ENCODE data around the gene KDM5A. TPM values are rescaled to one million over a fixed set of nuclear protein-coding genes. Genes with fewer than 3 reads are reported as not detected.

The KDM5A gene
- total and polyA plus RNA-seq, 2 experiments from 2014 or later = 47.1 to 48.3 TPM

DNA sequence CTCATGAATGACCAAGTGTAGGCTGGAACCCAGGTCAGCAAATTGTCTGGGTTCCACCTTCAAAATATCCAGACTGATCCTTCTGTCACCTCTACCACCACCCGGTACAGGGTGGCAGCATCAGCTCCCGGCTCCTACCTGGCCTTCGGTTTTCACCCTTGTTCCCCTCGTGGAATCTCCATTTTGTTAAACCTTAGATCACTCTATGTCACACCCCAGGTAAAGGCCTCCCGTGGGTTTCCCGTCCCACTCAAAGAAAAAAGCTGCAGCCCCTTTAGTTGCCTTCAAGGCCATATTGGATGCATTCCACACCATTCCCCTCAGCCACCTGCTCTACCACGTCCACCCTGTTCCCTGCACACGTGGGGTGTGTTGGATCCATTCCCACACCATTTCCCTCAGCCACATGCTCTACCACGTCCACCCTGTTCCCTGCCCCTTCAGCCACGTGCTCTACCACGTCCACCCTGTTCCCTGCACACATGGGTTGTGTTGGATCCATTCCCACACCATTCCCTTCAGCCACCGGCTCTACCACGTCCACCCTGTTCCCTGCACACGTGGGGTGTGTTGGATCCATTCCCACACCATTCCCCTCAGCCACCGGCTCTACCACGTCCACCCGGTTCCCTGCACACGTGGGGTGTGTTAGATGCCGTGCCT, 150.3 kb downstream of the KDM5A start:
- ATAC-seq = no peak
- H3K4me3 ChIP-seq = no peak overlapping the region
- H3K36me3 ChIP-seq (ENCODE audit: insufficient read depth) = no peaks in the 10 kb centered on the region
- H4K20me1 ChIP-seq (replicated peaks; ENCODE audit: insufficient read depth) = no peaks in the 10 kb centered on the region
- H2AFZ ChIP-seq = no peak overlapping the region
- Mint-ChIP-seq H3K27me3 (ENCODE audit: insufficient read depth, low read depth, poor library complexity) (peaks cover 6% of the 10 kb centered on the region), H3K27ac (no peak overlapping the region), H3K9me3 (peaks cover 30% of the 10 kb centered on the region), H3K4me3 (no peak overlapping the region), H3K36me3 (ENCODE audit: low read depth) (peaks cover 13% of the 10 kb centered on the region), H3K4me1 (no peaks in the 10 kb centered on the region)
- H3K4me1 ChIP-seq (ENCODE audit: insufficient read depth) = no peaks in the 10 kb centered on the region
- no peaks in the 10 kb centered on the region for H3F3A ChIP-seq (replicated peaks; ENCODE audit: low read depth)
- TF ChIP-seq JUNB (IDR thresholded peaks at IDR 0.05; ENCODE audit: unreplicated experiment) (no peak), CREB1 (CRISPR knock-in tag; IDR thresholded peaks at IDR 0.05; ENCODE audit: low read depth) (no peak), EZH2phosphoT487 (IDR thresholded peaks at IDR 0.05; ENCODE audit: unreplicated experiment) (no peak), ZNF331 (CRISPR knock-in tag; IDR thresholded peaks at IDR 0.05; ENCODE audit: low read depth) (no peak), NANOG (IDR thresholded peaks at IDR 0.05; ENCODE audit: borderline replicate concordance) (no peak)
- TF ChIP-seq, protein P1, sequence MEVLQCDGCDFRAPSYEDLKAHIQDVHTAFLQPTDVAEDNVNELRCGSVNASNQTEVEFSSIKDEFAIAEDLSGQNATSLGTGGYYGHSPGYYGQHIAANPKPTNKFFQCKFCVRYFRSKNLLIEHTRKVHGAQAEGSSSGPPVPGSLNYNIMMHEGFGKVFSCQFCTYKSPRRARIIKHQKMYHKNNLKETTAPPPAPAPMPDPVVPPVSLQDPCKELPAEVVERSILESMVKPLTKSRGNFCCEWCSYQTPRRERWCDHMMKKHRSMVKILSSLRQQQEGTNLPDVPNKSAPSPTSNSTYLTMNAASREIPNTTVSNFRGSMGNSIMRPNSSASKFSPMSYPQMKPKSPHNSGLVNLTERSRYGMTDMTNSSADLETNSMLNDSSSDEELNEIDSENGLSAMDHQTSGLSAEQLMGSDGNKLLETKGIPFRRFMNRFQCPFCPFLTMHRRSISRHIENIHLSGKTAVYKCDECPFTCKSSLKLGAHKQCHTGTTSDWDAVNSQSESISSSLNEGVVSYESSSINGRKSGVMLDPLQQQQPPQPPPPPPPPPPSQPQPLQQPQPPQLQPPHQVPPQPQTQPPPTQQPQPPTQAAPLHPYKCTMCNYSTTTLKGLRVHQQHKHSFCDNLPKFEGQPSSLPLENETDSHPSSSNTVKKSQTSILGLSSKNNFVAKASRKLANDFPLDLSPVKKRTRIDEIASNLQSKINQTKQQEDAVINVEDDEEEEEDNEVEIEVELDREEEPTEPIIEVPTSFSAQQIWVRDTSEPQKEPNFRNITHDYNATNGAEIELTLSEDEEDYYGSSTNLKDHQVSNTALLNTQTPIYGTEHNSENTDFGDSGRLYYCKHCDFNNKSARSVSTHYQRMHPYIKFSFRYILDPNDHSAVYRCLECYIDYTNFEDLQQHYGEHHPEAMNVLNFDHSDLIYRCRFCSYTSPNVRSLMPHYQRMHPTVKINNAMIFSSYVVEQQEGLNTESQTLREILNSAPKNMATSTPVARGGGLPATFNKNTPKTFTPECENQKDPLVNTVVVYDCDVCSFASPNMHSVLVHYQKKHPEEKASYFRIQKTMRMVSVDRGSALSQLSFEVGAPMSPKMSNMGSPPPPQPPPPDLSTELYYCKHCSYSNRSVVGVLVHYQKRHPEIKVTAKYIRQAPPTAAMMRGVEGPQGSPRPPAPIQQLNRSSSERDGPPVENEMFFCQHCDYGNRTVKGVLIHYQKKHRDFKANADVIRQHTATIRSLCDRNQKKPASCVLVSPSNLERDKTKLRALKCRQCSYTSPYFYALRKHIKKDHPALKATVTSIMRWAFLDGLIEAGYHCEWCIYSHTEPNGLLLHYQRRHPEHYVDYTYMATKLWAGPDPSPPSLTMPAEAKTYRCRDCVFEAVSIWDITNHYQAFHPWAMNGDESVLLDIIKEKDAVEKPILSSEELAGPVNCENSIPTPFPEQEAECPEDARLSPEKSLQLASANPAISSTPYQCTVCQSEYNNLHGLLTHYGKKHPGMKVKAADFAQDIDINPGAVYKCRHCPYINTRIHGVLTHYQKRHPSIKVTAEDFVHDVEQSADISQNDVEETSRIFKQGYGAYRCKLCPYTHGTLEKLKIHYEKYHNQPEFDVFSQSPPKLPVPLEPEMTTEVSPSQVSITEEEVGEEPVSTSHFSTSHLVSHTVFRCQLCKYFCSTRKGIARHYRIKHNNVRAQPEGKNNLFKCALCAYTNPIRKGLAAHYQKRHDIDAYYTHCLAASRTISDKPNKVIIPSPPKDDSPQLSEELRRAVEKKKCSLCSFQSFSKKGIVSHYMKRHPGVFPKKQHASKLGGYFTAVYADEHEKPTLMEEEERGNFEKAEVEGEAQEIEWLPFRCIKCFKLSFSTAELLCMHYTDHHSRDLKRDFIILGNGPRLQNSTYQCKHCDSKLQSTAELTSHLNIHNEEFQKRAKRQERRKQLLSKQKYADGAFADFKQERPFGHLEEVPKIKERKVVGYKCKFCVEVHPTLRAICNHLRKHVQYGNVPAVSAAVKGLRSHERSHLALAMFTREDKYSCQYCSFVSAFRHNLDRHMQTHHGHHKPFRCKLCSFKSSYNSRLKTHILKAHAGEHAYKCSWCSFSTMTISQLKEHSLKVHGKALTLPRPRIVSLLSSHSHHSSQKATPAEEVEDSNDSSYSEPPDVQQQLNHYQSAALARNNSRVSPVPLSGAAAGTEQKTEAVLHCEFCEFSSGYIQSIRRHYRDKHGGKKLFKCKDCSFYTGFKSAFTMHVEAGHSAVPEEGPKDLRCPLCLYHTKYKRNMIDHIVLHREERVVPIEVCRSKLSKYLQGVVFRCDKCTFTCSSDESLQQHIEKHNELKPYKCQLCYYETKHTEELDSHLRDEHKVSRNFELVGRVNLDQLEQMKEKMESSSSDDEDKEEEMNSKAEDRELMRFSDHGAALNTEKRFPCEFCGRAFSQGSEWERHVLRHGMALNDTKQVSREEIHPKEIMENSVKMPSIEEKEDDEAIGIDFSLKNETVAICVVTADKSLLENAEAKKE (CRISPR knock-in tag; IDR thresholded peaks at IDR 0.05) = no peak
- TF ChIP-seq, protein P2, sequence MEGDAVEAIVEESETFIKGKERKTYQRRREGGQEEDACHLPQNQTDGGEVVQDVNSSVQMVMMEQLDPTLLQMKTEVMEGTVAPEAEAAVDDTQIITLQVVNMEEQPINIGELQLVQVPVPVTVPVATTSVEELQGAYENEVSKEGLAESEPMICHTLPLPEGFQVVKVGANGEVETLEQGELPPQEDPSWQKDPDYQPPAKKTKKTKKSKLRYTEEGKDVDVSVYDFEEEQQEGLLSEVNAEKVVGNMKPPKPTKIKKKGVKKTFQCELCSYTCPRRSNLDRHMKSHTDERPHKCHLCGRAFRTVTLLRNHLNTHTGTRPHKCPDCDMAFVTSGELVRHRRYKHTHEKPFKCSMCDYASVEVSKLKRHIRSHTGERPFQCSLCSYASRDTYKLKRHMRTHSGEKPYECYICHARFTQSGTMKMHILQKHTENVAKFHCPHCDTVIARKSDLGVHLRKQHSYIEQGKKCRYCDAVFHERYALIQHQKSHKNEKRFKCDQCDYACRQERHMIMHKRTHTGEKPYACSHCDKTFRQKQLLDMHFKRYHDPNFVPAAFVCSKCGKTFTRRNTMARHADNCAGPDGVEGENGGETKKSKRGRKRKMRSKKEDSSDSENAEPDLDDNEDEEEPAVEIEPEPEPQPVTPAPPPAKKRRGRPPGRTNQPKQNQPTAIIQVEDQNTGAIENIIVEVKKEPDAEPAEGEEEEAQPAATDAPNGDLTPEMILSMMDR (conservative IDR thresholded peaks at IDR 0.05; ENCODE audit: low read depth in 2 of 2) = no peak
- TF ChIP-seq, protein P3, sequence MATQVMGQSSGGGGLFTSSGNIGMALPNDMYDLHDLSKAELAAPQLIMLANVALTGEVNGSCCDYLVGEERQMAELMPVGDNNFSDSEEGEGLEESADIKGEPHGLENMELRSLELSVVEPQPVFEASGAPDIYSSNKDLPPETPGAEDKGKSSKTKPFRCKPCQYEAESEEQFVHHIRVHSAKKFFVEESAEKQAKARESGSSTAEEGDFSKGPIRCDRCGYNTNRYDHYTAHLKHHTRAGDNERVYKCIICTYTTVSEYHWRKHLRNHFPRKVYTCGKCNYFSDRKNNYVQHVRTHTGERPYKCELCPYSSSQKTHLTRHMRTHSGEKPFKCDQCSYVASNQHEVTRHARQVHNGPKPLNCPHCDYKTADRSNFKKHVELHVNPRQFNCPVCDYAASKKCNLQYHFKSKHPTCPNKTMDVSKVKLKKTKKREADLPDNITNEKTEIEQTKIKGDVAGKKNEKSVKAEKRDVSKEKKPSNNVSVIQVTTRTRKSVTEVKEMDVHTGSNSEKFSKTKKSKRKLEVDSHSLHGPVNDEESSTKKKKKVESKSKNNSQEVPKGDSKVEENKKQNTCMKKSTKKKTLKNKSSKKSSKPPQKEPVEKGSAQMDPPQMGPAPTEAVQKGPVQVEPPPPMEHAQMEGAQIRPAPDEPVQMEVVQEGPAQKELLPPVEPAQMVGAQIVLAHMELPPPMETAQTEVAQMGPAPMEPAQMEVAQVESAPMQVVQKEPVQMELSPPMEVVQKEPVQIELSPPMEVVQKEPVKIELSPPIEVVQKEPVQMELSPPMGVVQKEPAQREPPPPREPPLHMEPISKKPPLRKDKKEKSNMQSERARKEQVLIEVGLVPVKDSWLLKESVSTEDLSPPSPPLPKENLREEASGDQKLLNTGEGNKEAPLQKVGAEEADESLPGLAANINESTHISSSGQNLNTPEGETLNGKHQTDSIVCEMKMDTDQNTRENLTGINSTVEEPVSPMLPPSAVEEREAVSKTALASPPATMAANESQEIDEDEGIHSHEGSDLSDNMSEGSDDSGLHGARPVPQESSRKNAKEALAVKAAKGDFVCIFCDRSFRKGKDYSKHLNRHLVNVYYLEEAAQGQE (IDR thresholded peaks at IDR 0.05; ENCODE audit: unreplicated experiment) = no peak
- TF ChIP-seq, protein P4, sequence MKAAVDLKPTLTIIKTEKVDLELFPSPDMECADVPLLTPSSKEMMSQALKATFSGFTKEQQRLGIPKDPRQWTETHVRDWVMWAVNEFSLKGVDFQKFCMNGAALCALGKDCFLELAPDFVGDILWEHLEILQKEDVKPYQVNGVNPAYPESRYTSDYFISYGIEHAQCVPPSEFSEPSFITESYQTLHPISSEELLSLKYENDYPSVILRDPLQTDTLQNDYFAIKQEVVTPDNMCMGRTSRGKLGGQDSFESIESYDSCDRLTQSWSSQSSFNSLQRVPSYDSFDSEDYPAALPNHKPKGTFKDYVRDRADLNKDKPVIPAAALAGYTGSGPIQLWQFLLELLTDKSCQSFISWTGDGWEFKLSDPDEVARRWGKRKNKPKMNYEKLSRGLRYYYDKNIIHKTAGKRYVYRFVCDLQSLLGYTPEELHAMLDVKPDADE (IDR thresholded peaks at IDR 0.05) = no peak
- H3K27ac ChIP-seq (ENCODE audit: low read depth) = no peak overlapping the region
- H3K79me2 ChIP-seq (replicated peaks; ENCODE audit: insufficient read depth) = no peaks in the 10 kb centered on the region
- no peak for DNase-seq (ENCODE audit: low spot score)
- no peaks in the 10 kb centered on the region for H3K27me3 ChIP-seq (ENCODE audit: insufficient read depth)
- H3K4me2 ChIP-seq = no peak overlapping the region
- no peaks in the 10 kb centered on the region for H3K9me2 ChIP-seq (ENCODE audit: insufficient read depth)
